HepG2 (cell line): ENCODE data around the gene PTPRD.

ENCODE experiments used
- AHR ChIP-seq: IDR thresholded peaks from 2 replicates; pipeline ENCODE4 v1.6.1; 2018; ENCODE audit warnings: missing genetic modification reagents, missing compliant biosample characterization
- PRMT3 ChIP-seq: sonication (generic); formaldehyde crosslinking; IDR thresholded peaks from 2 replicates; pipeline ENCODE4 v1.8.1; 2022; ENCODE audit warnings: low read depth, mild to moderate bottlenecking, moderate library complexity, missing genetic modification reagents, borderline replicate concordance
- REST ChIP-seq, 2 experiments: IDR thresholded peaks; 2 replicates each; pipeline ENCODE4 v1.6.1; 2011 to 2012; ENCODE audit warnings: low read length in 2 of 2, borderline replicate concordance in 1 of 2, low read depth in 1 of 2, mild to moderate bottlenecking in 1 of 2, moderate library complexity in 1 of 2
- ZEB1 ChIP-seq: IDR thresholded peaks from 2 replicates; pipeline ENCODE4 v1.6.1; 2012; ENCODE audit warnings: mild to moderate bottlenecking, low read depth, inconsistent platforms; ENCODE audit not compliant: insufficient replicate concordance
- TF ChIP-seq, protein P1 (sequence below): sonication (generic); formaldehyde crosslinking; IDR thresholded peaks from 2 replicates; pipeline ENCODE4 v1.8.0; 2022; ENCODE audit warnings: mild to moderate bottlenecking, missing genetic modification reagents; ENCODE audit not compliant: insufficient replicate concordance

- TF ChIP-seq AHR (CRISPR knock-in tag) (no peak), ZEB1 (no peak), PRMT3 (CRISPR knock-in tag) (no peak), REST (IDR thresholded peaks at IDR 0.05; ENCODE audit: borderline replicate concordance in 1 of 2, low read depth in 1 of 2, low read length in 2 of 2) (no peak)
- TF ChIP-seq, protein P1, sequence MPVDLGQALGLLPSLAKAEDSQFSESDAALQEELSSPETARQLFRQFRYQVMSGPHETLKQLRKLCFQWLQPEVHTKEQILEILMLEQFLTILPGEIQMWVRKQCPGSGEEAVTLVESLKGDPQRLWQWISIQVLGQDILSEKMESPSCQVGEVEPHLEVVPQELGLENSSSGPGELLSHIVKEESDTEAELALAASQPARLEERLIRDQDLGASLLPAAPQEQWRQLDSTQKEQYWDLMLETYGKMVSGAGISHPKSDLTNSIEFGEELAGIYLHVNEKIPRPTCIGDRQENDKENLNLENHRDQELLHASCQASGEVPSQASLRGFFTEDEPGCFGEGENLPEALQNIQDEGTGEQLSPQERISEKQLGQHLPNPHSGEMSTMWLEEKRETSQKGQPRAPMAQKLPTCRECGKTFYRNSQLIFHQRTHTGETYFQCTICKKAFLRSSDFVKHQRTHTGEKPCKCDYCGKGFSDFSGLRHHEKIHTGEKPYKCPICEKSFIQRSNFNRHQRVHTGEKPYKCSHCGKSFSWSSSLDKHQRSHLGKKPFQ (CRISPR knock-in tag): no peak
Measured at GRCh38 chr9:10173561-10173960, 439.2 kb downstream of the PTPRD start.
